ENCODE measurements around the gene DCTN1.

- TF ChIP-seq CTCF (IDR thresholded peaks at IDR 0.05) (no peak), EZH2phosphoT487 (IDR thresholded peaks at IDR 0.05; ENCODE audit: borderline replicate concordance, low read depth) (no peak), EP300 (IDR thresholded peaks at IDR 0.05; ENCODE audit: borderline replicate concordance in 1 of 2, low read depth in 1 of 2, low read length in 1 of 2) (no peak), POLR2AphosphoS5 (IDR thresholded peaks at IDR 0.05; ENCODE audit: low read depth, low read length) (no peak), RFX5 (IDR thresholded peaks at IDR 0.05; ENCODE audit: low read length) (no peak)
Measured at GRCh38 chr2:74417197-74417596, 37.1 kb upstream of the DCTN1 start.
